HG02763 (cell line): ENCODE measurements around the gene NCR2.

ENCODE experiments used
- ATAC-seq: cut with Tn5 transposase; IDR thresholded peaks from one replicate; pipeline ENCODE4 v1.9.1; 2021; ENCODE audit warnings: mild to moderate bottlenecking, moderate library complexity; ENCODE audit not compliant: unreplicated experiment

NCR2 gene

DNA sequence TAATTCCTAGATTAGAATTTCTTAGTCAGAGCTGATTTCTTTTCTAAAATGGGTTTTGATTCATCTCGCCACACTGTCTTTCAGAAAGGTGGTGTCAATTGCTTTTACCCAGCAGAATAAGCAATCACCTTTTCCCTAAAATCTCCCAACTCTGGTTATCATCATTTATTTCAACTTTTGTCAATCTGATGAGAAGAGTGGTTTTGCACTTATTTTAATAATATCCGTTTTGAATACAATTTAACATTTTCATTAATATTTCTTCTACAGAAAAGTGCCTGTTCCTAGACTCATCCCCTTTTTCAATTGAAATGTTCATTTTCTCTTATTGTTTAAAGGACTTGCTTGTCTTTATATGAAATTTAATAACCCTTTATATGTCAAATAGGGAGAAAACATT lies 8.2 kb upstream of the NCR2 start:
- no peak for ATAC-seq

- no peak for ATAC-seq
Measured at GRCh38 chr6:41331401-41332150, 3.8 kb upstream of the NCR2 start.

DNA sequence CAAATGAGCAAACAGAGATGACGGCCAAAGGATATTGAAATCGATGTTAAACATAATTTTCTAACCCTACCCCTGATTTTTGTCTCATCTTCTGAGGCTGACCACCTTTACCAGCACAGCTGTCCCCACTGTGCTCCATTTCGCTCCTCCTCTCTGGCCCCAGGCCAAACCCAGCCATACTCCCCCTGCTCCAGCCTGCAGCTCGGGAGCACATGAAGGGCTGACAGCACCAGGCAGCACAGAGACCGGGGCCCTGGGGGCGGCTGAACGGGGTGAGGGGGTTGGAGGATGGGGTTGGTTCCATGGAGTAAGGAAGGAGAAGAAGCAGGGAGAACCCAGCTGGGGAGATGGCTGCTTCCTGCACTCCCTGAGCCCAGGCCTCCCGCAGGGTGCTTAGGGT lies 3.2 kb upstream of the NCR2 start:
- ATAC-seq = no peak

- ATAC-seq = no peak
Measured at GRCh38 chr6:41332842-41333736, 2.3 kb upstream of the NCR2 start.

DNA sequence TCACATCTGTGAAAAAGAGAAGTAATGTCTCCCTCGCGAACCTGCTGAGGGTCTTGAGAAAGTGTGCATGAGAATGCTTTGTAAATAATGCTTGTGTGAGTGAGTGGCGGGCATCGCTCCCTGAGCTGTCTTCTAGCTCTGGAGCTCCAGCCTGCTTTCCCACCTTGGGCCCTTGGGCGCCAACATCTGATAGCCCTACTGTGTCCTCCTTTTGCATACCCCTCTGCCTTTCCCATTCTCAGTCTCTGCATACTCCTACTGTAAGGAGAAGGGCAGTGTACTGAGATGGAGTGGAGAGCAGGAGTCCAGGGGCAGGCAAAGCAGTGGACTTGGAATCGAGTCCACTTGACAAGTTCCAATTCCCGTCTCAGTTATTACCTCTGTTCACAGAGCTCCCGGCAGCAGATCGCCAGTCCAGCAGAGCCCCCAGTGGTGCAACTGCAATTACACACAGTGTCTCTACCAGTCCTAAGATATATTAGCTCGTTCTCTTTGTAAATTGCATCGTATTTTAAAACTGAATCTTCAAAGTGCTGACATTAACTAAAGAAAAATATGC lies 847 bp upstream of the NCR2 start:
- no peak for ATAC-seq

GRCh38 chr6:41335943-41336342 lies 535 bp downstream of the NCR2 start:
- ATAC-seq = no peak

DNA sequence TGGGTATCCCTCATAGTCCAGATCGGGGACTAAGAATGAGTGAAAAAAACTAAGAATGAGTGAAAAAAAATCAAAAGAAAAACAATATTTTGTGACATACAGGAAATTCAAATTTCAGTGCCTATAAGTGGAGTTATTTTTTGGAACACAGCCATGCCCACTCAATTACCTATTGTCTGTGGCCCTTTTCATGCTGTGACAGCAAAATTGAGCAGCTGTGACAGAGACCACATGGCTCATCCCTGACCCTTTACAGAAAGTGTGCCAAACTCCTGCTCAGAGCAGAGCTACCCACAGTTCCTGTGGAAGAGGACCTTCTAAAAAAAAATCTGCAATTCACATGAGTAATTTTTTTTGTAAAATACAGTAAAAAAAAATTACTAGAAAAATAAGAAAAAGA lies 1.4 kb downstream of the NCR2 start:
- no peak for ATAC-seq

DNA sequence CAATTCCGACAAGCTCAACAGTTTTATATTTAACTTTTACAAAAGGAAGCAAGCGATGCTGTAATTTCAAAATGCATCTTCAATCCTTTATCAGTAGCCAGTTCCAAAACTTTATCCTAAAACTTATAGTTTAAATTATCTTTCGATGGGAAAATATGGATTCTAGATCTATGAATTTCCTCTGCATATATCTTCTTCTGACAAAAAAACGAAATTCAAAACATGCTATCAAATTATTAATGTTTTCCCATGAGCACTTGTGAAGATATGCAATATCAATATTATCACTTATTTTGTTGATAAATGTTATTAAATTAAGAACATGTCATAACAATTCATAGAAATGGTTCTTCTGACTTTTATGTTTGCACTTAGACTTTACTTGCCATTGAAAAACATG lies 2.3 kb downstream of the NCR2 start:
- no peak for ATAC-seq

DNA sequence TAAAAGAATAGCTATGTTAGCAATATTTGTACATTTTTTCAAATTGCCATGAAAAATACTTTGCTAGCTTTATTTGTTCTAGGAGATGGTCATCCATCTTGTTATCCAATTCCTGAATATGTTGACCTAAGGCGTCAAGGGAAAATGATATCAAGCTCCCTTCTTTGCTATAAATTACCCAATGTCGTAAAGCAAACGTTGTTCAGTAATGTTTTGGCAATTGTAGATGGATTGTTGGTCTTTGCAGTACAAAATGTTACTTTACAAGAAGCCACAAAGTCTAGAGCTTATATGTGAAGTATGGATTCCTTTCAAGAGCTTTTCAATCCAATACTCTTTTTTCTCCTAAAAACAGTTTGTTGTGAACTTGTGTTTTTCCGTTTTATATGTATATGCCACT lies 3.3 kb downstream of the NCR2 start:
- no peak for ATAC-seq

DNA sequence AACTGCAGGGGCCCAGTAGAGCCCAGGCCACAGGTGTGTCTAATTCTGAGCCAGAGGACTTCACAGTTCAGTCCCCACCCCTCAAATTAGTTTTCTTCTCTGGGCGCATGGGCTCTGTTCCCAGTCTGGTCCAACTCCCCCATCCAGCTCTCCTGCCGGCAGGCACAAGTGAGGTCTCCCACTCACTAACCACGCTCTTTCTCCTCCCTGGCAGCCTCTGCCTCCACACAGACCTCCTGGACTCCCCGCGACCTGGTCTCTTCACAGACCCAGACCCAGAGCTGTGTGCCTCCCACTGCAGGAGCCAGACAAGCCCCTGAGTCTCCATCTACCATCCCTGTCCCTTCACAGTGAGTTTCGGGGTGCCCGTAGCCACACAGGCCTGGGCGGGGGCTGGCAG lies 6.2 kb downstream of the NCR2 start:
- ATAC-seq = no peak

GRCh38 chr6:41342241-41342640 lies 6.8 kb downstream of the NCR2 start:
- no peak for ATAC-seq

GRCh38 chr6:41343641-41344187 lies 8.3 kb downstream of the NCR2 start:
- no peak for ATAC-seq

DNA sequence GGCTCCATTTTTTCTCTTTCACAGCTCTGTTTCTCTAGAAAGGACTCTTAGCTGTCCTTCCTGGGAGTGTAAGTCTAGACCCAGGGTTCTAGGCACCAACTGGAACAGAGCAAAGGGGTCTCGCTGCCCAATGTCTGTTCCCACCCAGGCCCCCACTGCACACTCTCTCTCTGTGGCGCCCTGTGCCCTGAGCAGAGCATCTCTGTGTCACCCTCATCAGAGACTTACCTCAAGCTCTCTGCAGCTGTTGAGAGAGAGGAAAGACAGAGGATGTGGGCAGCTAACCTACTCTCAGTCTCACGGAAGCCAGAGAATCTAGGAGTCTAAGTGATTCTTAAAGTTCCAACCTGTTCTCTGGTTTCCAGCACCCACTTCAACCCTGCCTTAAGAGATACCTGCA lies 9.5 kb downstream of the NCR2 start:
- ATAC-seq = no peak

DNA sequence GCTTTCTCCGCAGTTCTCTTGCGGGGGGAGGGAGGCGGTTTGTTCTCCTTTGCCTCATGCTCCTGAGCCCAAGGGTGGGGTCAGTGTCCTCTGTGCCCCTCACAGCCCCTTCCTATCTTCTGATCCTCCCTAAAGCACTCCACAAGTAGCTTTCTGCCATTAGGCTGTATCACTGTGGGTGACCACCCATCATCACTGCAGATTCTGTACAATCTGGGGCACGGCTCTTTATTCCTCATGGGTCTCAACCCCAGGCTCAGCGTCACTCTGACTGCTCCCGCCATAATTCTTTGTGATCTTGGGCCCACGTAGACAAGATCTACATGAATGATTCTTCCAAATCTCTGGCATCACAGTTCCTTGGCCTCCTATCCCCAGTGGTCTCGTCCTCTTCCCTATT lies 10.5 kb downstream of the NCR2 start:
- ATAC-seq = no peak

DNA sequence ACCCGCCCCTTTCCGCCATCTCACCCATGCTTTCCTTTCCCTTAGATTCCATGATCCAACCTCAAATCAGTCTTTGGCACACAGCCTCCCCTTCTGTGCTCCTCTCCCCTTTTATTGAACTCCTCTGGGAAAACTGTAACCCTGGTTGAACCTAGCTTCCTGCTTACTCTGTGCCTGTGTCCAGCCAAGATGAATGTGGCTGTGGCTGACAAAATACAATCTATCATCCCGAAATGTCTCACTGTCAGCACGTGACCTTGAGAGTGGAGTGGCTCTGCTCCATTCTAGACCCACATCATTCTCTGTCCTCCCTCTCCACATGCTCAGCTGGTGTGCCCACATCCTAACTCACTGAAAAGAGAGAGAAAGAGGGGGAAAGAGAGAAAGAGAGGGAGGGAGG lies 11.0 kb downstream of the NCR2 start:
- no peak for ATAC-seq

GRCh38 chr6:41347378-41348050 lies 12.1 kb downstream of the NCR2 start:
- ATAC-seq = no peak

DNA sequence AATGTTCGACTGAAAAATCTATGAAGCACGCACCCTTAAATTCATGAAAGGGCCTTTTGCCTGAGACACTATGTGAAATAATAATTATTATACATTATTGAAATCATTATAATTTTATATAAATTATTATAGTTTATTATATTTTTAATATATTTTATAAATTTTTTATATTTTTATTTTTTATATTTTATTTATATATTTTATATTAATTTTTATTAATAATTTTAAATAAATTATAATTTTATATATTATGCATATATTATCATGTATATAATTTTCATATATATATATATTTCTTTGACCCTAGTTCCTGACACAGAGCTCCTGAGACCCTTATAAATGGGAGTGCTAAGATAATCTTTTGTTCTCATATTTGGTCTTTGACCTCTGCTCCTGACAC lies 13.5 kb downstream of the NCR2 start:
- no peak for ATAC-seq

GRCh38 chr6:41352396-41352795 lies 17.0 kb downstream of the NCR2 start:
- ATAC-seq = no peak

DNA sequence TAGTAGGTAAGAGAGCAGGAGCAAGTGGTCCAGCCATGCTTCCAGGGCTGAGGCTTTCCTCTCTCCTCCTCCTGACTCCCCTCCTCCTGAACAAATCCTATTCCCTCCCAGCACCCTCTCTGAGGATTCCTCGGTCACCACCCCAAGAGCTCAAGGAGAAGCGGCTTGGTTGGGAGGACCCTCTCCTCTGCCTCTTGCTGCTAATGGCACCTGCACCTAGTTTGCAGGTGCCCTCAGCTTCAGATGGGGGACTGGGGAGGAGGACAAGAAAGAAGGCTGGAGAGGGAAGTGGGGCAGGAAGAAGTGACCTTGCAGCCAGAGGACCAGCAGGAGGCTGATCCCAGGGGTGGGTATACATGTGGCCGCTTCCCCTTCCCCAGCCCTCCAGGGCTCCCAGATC lies 17.5 kb downstream of the NCR2 start:
- no peak for ATAC-seq

GRCh38 chr6:41353333-41353732 lies 17.9 kb downstream of the NCR2 start:
- no peak for ATAC-seq

DNA sequence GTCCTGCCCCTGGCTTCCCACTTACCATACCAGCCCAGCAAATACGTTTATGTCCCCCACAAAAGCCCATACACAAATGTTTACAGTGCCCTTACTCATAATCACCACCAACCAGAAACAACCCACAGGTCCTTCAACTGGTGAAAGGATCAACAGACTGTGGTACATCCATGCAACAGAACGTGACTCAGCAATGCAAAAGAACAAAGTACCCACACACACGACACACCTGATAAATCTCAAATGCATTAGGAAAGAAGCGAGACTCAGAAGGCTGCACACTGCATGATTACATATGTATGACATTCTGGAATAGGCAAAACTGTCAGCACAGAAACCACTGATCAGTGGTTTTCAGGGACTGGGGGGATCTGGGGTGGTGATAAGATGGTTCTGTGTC lies 20.5 kb downstream of the NCR2 start:
- ATAC-seq = no peak
